ENCODE data around the gene FAF1. TPM values are rescaled to one million over a fixed set of nuclear protein-coding genes. Genes with fewer than 3 reads are reported as not detected.

Gene FAF1
- total and polyA plus RNA-seq, 9 of the 15 experiments (the other 6 are each of a cell fraction or from before 2014, with no cell fraction given) = 48.7 to 225 (median 118) TPM

DNA sequence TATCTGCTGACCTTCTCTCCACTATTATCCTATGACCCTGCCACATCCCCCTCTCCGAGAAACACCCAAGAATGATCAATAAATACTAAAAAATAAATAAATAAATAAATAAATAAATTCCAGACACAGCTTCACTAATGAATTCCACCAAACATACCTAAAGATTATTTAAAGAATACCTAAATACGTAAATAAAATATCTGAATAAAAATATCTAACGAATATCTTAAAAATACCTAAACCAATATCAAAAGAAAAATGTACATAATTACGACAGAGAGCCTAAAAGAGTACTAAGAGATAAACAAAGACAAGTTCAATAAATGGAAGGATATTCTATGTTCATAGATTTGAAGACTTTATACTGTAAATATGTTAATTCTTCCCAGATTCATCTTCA lies 132.5 kb downstream of the FAF1 start:
- BruUV-seq (replicated peaks) = no TSS peak
- Histone ChIP-seq H2AFZ (ENCODE audit: low read depth, low read length) (no peak overlapping the region), H3K27ac (ENCODE audit: extremely low read depth, low read depth, low read length) (no peak overlapping the region), H3K36me3 (ENCODE audit: control insufficient read depth, insufficient read depth, low read length) (peaks cover 4% of the 10 kb centered on the region; the same call in 2 of the 3 replicates), H3K27me3 (ENCODE audit: control insufficient read depth in 2 of 2, insufficient read depth in 2 of 2, low read length in 2 of 2) (no peaks in the 10 kb centered on the region), H3K4me2 (ENCODE audit: insufficient read depth, low read length) (no peak overlapping the region), H3K79me2 (ENCODE audit: control insufficient read depth, insufficient read depth, low read length) (peaks cover 82% of the 10 kb centered on the region), H3K9me1 (ENCODE audit: control insufficient read depth, insufficient read depth, low read length) (no peaks in the 10 kb centered on the region), H3K9me3 (replicated peaks; ENCODE audit: control insufficient read depth, insufficient read depth, low read depth, low read length) (no peaks in the 10 kb centered on the region), H4K20me1 (replicated peaks; ENCODE audit: control insufficient read depth, insufficient read depth, low read length) (no peaks in the 10 kb centered on the region), H3K9ac (ENCODE audit: insufficient read depth in 1 of 2, low read depth in 2 of 2, low read length in 2 of 2) (no peak overlapping the region), H3K4me1 (replicated peaks in 1 of 2; ENCODE audit: control insufficient read depth in 2 of 2, insufficient read depth in 2 of 2, low read length in 2 of 2) (no peaks in the 10 kb centered on the region), H3K4me3 (no peak overlapping the region)
- no peak for ATAC-seq
- WGBS (ENCODE audit: insufficient coverage, low coverage, missing lambda C conversion rate) = 98% methylated on average over 4 of the region's 4 CpGs
- POLR2A ChIA-PET = no interaction called here
- intact Hi-C loops (cut with micrococcal nuclease) (no loop called here), in situ Hi-C loops (cut with MboI) (no loop called here)
- CTCF ChIA-PET (ENCODE audit: low intra/inter-chr PET ratio) = no interaction called here
- DNase-seq (ENCODE audit: extremely low read depth in 1 of 4, low spot score in 3 of 4) = no peak
- no peak for FAIRE-seq
- TF ChIP-seq MCM5 (IDR thresholded peaks at IDR 0.05; ENCODE audit: low read depth) (no peak), TEAD4 (IDR thresholded peaks at IDR 0.05; ENCODE audit: low read length) (no peak), TEAD4 (CRISPR knock-in tag; IDR thresholded peaks at IDR 0.05; ENCODE audit: borderline replicate concordance) (no peak), GABPA (tag; conservative IDR thresholded peaks at IDR 0.05; ENCODE audit: low read depth) (no peak), MAZ (CRISPR knock-in tag; conservative IDR thresholded peaks at IDR 0.05 in 1 of 2, IDR thresholded peaks at IDR 0.05 in 1 of 2) (no peak), PHF20 (IDR thresholded peaks at IDR 0.05; ENCODE audit: partially characterized antibody) (no peak), ZNF140 (CRISPR knock-in tag; IDR thresholded peaks at IDR 0.05) (0 out of 2 replicates have a peak, but pooled peaks have one; percentile 48), NR2C2 (CRISPR knock-in tag; IDR thresholded peaks at IDR 0.05) (no peak), NR2C2 (tag; IDR thresholded peaks at IDR 0.05) (no peak), ARID1B (IDR thresholded peaks at IDR 0.05) (no peak), NFIX (CRISPR knock-in tag; IDR thresholded peaks at IDR 0.05; ENCODE audit: low read depth) (peak; percentile 48; the same call in 1 of the 2 replicates), U2AF1 (optimal IDR thresholded peaks at IDR 0.05; ENCODE audit: low read depth, low read length) (no peak), XRCC5 (IDR thresholded peaks at IDR 0.05; ENCODE audit: low read depth, low read length) (no peak), ZNF212 (CRISPR knock-in tag; IDR thresholded peaks at IDR 0.05) (no peak), NELFE (IDR thresholded peaks at IDR 0.05; ENCODE audit: insufficient read depth, insufficient read length) (no peak), U2AF2 (optimal IDR thresholded peaks at IDR 0.05; ENCODE audit: low read depth, low read length) (no peak), STAG1 (CRISPR knock-in tag; IDR thresholded peaks at IDR 0.05; ENCODE audit: borderline replicate concordance) (no peak)
- TF ChIP-seq, protein P1, sequence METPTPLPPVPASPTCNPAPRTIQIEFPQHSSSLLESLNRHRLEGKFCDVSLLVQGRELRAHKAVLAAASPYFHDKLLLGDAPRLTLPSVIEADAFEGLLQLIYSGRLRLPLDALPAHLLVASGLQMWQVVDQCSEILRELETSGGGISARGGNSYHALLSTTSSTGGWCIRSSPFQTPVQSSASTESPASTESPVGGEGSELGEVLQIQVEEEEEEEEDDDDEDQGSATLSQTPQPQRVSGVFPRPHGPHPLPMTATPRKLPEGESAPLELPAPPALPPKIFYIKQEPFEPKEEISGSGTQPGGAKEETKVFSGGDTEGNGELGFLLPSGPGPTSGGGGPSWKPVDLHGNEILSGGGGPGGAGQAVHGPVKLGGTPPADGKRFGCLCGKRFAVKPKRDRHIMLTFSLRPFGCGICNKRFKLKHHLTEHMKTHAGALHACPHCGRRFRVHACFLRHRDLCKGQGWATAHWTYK (CRISPR knock-in tag; IDR thresholded peaks at IDR 0.05) = no peak
- TF ChIP-seq, protein P2, sequence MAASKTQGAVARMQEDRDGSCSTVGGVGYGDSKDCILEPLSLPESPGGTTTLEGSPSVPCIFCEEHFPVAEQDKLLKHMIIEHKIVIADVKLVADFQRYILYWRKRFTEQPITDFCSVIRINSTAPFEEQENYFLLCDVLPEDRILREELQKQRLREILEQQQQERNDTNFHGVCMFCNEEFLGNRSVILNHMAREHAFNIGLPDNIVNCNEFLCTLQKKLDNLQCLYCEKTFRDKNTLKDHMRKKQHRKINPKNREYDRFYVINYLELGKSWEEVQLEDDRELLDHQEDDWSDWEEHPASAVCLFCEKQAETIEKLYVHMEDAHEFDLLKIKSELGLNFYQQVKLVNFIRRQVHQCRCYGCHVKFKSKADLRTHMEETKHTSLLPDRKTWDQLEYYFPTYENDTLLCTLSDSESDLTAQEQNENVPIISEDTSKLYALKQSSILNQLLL (CRISPR knock-in tag; IDR thresholded peaks at IDR 0.05; ENCODE audit: borderline replicate concordance) = peak; percentile 87; the same call in 1 of the 2 replicates
- TF ChIP-seq, protein P3, sequence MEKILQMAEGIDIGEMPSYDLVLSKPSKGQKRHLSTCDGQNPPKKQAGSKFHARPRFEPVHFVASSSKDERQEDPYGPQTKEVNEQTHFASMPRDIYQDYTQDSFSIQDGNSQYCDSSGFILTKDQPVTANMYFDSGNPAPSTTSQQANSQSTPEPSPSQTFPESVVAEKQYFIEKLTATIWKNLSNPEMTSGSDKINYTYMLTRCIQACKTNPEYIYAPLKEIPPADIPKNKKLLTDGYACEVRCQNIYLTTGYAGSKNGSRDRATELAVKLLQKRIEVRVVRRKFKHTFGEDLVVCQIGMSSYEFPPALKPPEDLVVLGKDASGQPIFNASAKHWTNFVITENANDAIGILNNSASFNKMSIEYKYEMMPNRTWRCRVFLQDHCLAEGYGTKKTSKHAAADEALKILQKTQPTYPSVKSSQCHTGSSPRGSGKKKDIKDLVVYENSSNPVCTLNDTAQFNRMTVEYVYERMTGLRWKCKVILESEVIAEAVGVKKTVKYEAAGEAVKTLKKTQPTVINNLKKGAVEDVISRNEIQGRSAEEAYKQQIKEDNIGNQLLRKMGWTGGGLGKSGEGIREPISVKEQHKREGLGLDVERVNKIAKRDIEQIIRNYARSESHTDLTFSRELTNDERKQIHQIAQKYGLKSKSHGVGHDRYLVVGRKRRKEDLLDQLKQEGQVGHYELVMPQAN (IDR thresholded peaks at IDR 0.05; ENCODE audit: borderline replicate concordance) = no peak

Measured in K562 (cell line).